K562 (cell line): ENCODE results near the gene ERVMER34-1. TPM values are rescaled to one million over a fixed set of nuclear protein-coding genes. Genes with fewer than 3 reads are reported as not detected.

Experiments
- ATAC-seq: fragments of 200-7000 bp; cut with Tn5 transposase; 3 replicates; pipeline ENCODE4 v1.9.1; 2020; ENCODE audit warnings: moderate library complexity
- BruUV-seq: library from RNA; stranded (reverse); fragments of 400-500 nt; replicated peaks from 2 replicates; lab custom pipeline; 2021; lab: Mats Ljungman, UMichigan
- CTCF ChIA-PET: fragments of 300-600 bp; formaldehyde crosslinking; extraction: SDS; loops from one replicate; lab custom pipeline; 2021; ENCODE audit warnings: low intra/inter-chr PET ratio; lab: Yijun Ruan, JAX
- POLR2A ChIA-PET: fragments of 300-600, 350-650 bp; sonication (Branson Sonifier 250); formaldehyde crosslinking; extraction: SDS; loops from one replicate; lab custom pipeline; 2021; ENCODE audit warnings: antibody characterized with exemption, inconsistent platforms; lab: Yijun Ruan, JAX
- DNase-seq, 4 experiments: peaks; one replicate each; pipeline versions ENCODE4 v3.0.0 to v3.0.0-alpha.2; 2011 to 2018; ENCODE audit warnings: low spot score in 3 of 4, mixed read lengths in 3 of 4; ENCODE audit errors: extremely low read depth in 1 of 4
- FAIRE-seq: peaks from 2 replicates; lab custom pipeline; 2011; peaks lifted over from hg19 to GRCh38; lab: Jason Lieb, UNC
- H2AFZ ChIP-seq: 2 replicates; pipeline ENCODE4 v1.6.0; 2011; ENCODE audit warnings: low read depth, low read length, control low read depth, inconsistent platforms
- H3K27ac ChIP-seq: fragments of 200-600 bp; 3 replicates; pipeline ENCODE4 v1.8.0; 2011; ENCODE audit warnings: low read depth, mild to moderate bottlenecking, control low read depth, inconsistent platforms, low read length, moderate library complexity, mixed read lengths; ENCODE audit errors: extremely low read depth
- H3K27me3 ChIP-seq, 2 experiments: fragments of 300-600 bp in 1 of 2; 2 replicates in 1 of 2; 3 replicates in 1 of 2; pipeline versions ENCODE4 v1.6.0 to v1.8.0; 2011; ENCODE audit warnings: inconsistent platforms in 2 of 2, low read length in 2 of 2, mild to moderate bottlenecking in 1 of 2, mixed read lengths in 1 of 2, moderate library complexity in 1 of 2; ENCODE audit not compliant: control insufficient read depth in 2 of 2, insufficient read depth in 2 of 2
- H3K36me3 ChIP-seq: fragments of 300-600 bp; 3 replicates; pipeline ENCODE4 v1.8.0; 2011; ENCODE audit warnings: mild to moderate bottlenecking, low read length, inconsistent platforms; ENCODE audit not compliant: control insufficient read depth, insufficient read depth
- H3K4me1 ChIP-seq, 2 experiments: fragments of 200-600 bp in 1 of 2; replicated peaks in 1 of 2; 2 replicates in 1 of 2; 3 replicates in 1 of 2; pipeline versions ENCODE4 v1.5.1 to v1.8.0; 2011; ENCODE audit warnings: inconsistent platforms in 2 of 2, low read length in 2 of 2, mild to moderate bottlenecking in 1 of 2, mixed read lengths in 1 of 2, moderate library complexity in 1 of 2; ENCODE audit not compliant: control insufficient read depth in 2 of 2, insufficient read depth in 2 of 2
- H3K4me2 ChIP-seq: 2 replicates; pipeline ENCODE4 v1.6.1; 2011; ENCODE audit warnings: low read length, control low read depth, inconsistent platforms, mixed read lengths; ENCODE audit not compliant: insufficient read depth
- H3K4me3 ChIP-seq: fragments of 200-600 bp; sonication (generic), shearing (Covaris generic); 2 replicates; pipeline ENCODE4 v1.5.1; 2016; ENCODE audit warnings: control low read depth, inconsistent platforms
- H3K79me2 ChIP-seq: fragments of 200-600 bp; 3 replicates; pipeline ENCODE4 v1.8.0; 2011; ENCODE audit warnings: low read length, inconsistent platforms; ENCODE audit not compliant: control insufficient read depth, insufficient read depth
- H3K9ac ChIP-seq, 2 experiments: 2 replicates each; pipeline versions ENCODE4 v1.6.0 to v1.6.1; 2011; ENCODE audit warnings: low read depth in 2 of 2, low read length in 2 of 2, control low read depth in 1 of 2, inconsistent platforms in 1 of 2, mild to moderate bottlenecking in 1 of 2, mixed read lengths in 1 of 2; ENCODE audit not compliant: insufficient read depth in 1 of 2
- H3K9me1 ChIP-seq: one replicate; pipeline ENCODE4 v1.6.0; 2011; ENCODE audit warnings: inconsistent platforms, mild to moderate bottlenecking, low read length, moderate library complexity; ENCODE audit not compliant: control insufficient read depth, insufficient read depth
- H3K9me3 ChIP-seq: replicated peaks from 2 replicates; pipeline ENCODE4 v1.5.1; 2011; ENCODE audit warnings: low read depth, low read length, inconsistent platforms; ENCODE audit not compliant: control insufficient read depth, insufficient read depth
- H4K20me1 ChIP-seq: replicated peaks from 2 replicates; pipeline ENCODE4 v1.6.1; 2011; ENCODE audit warnings: low read length, inconsistent platforms, mixed read lengths; ENCODE audit not compliant: control insufficient read depth, insufficient read depth
- ARID1B ChIP-seq: fragments of 450-650 bp; IDR thresholded peaks from 2 replicates; pipeline ENCODE4 v1.6.1; 2016; ENCODE audit warnings: antibody characterized with exemption, mild to moderate bottlenecking, inconsistent platforms
- ARNT ChIP-seq, 2 experiments: fragments of 450-650 bp; IDR thresholded peaks; 2 replicates each; pipeline ENCODE4 v1.6.1; 2016; ENCODE audit warnings: mild to moderate bottlenecking in 1 of 2
- GTF2A2 ChIP-seq: IDR thresholded peaks from 2 replicates; pipeline ENCODE4 v1.6.1; 2016; ENCODE audit warnings: mild to moderate bottlenecking, missing genetic modification characterization, missing compliant biosample characterization
- MYNN ChIP-seq, 2 experiments: sonication (generic); formaldehyde crosslinking in 1 of 2; IDR thresholded peaks; 2 replicates each; pipeline versions ENCODE4 v1.5.0 to v1.6.1; 2016 to 2020; ENCODE audit warnings: antibody characterized with exemption in 1 of 2, missing genetic modification reagents in 1 of 2
- NR1H2 ChIP-seq: sonication (generic); formaldehyde crosslinking; IDR thresholded peaks from 2 replicates; pipeline ENCODE4 v1.4.0; 2020; ENCODE audit warnings: mild to moderate bottlenecking, missing genetic modification reagents
- ZFX ChIP-seq: sonication (generic); formaldehyde crosslinking; IDR thresholded peaks from 2 replicates; pipeline ENCODE4 v1.8.0; 2022; ENCODE audit warnings: mild to moderate bottlenecking, missing genetic modification reagents, moderate library complexity
- WGBS: fragments of 100-300 bp; shearing (Covaris generic); methylation state at CpG from one replicate; pipeline ENCODE4 v1.1.6; 2016; ENCODE audit warnings: low coverage, mixed read lengths; ENCODE audit not compliant: insufficient coverage; ENCODE audit errors: missing lambda C conversion rate; 5-methylcytosine and 5-hydroxymethylcytosine counted together
- in situ Hi-C: fragments of 300-500 bp; cut with MboI; formaldehyde crosslinking; loops from 4 replicates; pipeline ENCODE4 v1.15.0; 2018; ENCODE audit warnings: inconsistent platforms, mixed read lengths
- intact Hi-C: fragments of 100-400 bp; cut with micrococcal nuclease; formaldehyde crosslinking; loops from 2 replicates; pipeline ENCODE4 v1.14.2; 2022
- polyA plus RNA-seq, 8 experiments: library from polyadenylated mRNA; depleted of rRNA in 4 of 8; stranded (reverse) in 5 of 8; unstranded in 3 of 8; fragments of >200 nt; fragmentation: Nextera tagmentation in 2 of 8; fragmentation: Illumina TruSeq in 1 of 8; extraction: Ambion mirVana in 2 of 8; extraction: Trizol in 1 of 8; gene quantifications; 2 replicates each; pipeline versions ENCODE4 v1.2.1 to v1.2.3, GENCODE V29; 2011 to 2014; ENCODE audit warnings: inconsistent platforms in 1 of 8, missing spikeins in 1 of 8
- total RNA-seq, 7 experiments: library from RNA; depleted of rRNA in 6 of 7; stranded (reverse); fragments of >200 nt in 6 of 7; fragmentation: Illumina TruSeq in 2 of 7; extraction: Trizol in 2 of 7; gene quantifications; 2 replicates each; pipeline versions ENCODE4 v1.2.1 to v1.2.3, GENCODE V29; 2011 to 2021; ENCODE audit warnings: low replicate concordance in 1 of 7

ERVMER34-1 gene
- total and polyA plus RNA-seq, 9 of the 15 experiments (the other 6 are each of a cell fraction or from before 2014, with no cell fraction given), result 0.04 to 0.57 (median 0.25) TPM

DNA sequence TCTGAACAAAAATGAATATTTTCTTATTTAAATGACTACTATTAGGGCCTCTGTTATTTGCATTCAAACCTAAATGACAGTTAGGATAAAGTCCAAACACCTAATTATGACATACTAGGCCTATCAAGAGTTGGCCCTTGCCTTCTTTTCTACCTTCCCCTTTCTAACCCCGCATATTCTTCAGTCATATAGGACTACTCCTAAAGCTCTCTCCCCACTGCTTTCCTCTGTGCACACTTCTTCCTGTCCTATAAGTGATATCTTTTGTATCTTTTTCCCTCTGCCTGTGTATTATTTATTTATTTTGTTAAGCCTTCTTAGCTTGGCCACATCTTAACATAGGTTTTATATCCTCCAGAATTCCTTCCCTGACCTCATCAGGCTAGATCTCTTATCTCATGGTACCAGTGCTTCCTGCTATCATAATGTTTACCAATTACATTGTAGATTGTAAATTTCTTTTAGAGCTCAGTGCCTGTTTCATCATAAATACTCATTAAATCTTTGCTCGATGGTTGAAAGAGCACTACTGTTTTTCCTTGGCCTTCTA lies 22.5 kb downstream of the ERVMER34-1 start:
- POLR2A ChIA-PET, result interaction anchor here (0.9 to 1.7 kb wide), 3 partner anchors 9 to 17 kb away, joined by 3 to 5 read pairs (median 4); no protein-coding TSS in a partner anchor
- no TSS peak for BruUV-seq
- Histone ChIP-seq H3K9me1 (no peaks in the 10 kb centered on the region), H3K36me3 (no peaks in the 10 kb centered on the region), H2AFZ (no peak overlapping the region), H3K4me1 (peaks cover 0 to 2% of the 10 kb centered on the region in 2 experiments; a peak in 1 of 5 replicates), H3K4me2 (no peak overlapping the region), H3K9ac (no peak overlapping the region), H3K27me3 (no peaks in the 10 kb centered on the region), H3K79me2 (no peaks in the 10 kb centered on the region)
- peak; percentile 49 for ATAC-seq
- in situ Hi-C loops (no loop called here), intact Hi-C loops (no loop called here)
- DNase-seq, result no peak
- 6% methylated on average over 2 of the region's 2 CpGs for WGBS
- CTCF ChIA-PET, result no interaction called here
- no peak for TF ChIP-seq MYNN (IDR thresholded peaks at IDR 0.05)
- no peak for TF ChIP-seq MYNN (CRISPR knock-in tag; IDR thresholded peaks at IDR 0.05)
- TF ChIP-seq ARID1B, result peak; percentile 20; the same call in 1 of the 2 replicates
- TF ChIP-seq, all 486 proteins: peak for 1
- Histone ChIP-seq H3K27ac (no peak overlapping the region), H3K9me3 (no peaks in the 10 kb centered on the region), H3K4me3 (no peak overlapping the region), H4K20me1 (no peaks in the 10 kb centered on the region)
- no peak for FAIRE-seq

DNA sequence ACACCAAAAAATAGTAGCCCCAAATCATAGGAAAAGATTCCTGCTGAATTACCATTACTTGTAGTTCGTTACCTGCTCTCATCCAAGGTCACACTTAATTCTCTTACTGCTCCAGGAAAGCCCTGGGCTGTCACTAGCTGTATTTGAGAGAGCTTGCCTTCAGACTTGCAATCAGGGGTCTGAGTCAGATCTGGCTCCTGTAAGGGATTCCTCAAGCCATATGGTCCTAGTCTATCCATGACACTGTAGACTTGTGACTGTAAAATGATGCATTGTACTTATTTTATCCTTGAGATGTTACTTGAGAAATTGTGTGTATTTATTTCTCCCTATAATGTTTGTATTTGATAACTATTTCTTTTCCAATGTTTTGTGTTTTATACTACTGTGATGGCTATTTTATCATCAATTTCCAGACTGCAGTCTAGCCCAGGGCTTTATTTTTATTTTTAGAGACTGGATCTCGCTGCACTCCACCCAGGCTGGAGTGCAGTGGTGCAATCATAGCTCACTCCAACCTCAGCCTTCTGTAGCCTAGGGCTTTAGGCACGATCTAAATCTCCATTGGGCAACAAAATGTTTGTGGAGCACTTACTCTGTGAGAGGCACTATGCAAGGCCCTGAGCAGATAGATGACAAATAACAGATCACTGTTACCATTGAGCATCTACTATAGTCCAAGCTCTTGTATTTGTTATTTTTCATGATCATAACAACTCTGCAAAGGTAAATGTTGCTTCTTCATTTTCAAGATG lies 24.2 kb downstream of the ERVMER34-1 start:
- FAIRE-seq (no peak), DNase-seq (no peak), ATAC-seq (no peak)
- POLR2A ChIA-PET, result interaction anchor here (0.8 to 1.4 kb wide), 2 partner anchors 14 to 15 kb away, joined by 3 read pairs; no protein-coding TSS in a partner anchor
- Histone ChIP-seq H3K4me3 (no peak overlapping the region), H3K27me3 (no peaks in the 10 kb centered on the region), H3K9me3 (no peaks in the 10 kb centered on the region), H4K20me1 (no peaks in the 10 kb centered on the region), H3K27ac (no peak overlapping the region), H3K9ac (no peak overlapping the region), H3K4me1 (peaks cover 2 to 6% of the 10 kb centered on the region in 2 experiments; a peak in 2 of 5 replicates)
- in situ Hi-C loops (no loop called here), intact Hi-C loops (no loop called here)
- 14% methylated on average over 3 of the region's 3 CpGs for WGBS
- TF ChIP-seq GTF2A2 (tag), result no peak
- no peak for TF ChIP-seq ZFX (CRISPR knock-in tag)
- TF ChIP-seq NR1H2 (CRISPR knock-in tag), result no peak
- TF ChIP-seq ARNT (IDR thresholded peaks at IDR 0.05), result no peak
- TF ChIP-seq, all 486 proteins: peak for 0
- Histone ChIP-seq H3K4me2 (no peak overlapping the region), H3K36me3 (no peaks in the 10 kb centered on the region), H2AFZ (no peak overlapping the region), H3K9me1 (no peaks in the 10 kb centered on the region), H3K79me2 (no peaks in the 10 kb centered on the region)
- no TSS peak for BruUV-seq
- CTCF ChIA-PET, result no interaction called here
